ENCODE results near the gene EEFSEC.

The EEFSEC gene

DNA sequence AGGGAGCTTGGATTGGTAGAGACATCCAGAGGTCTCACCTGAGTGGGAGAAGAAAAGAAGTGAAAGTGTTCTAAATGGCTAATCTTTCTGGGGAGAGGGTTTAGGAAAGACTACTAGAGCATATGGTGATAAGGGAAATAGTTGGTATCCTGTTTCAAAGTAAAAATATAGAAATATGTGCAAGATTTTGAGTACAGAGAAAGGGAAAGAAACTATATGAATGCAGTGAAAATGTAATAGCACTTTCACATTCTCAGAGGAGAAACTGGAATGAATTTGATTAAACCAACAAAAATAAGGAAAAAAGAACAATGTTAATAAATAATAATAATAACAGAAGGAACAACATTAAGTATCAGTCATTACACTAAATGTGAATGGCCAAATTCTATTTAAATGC lies 194.0 kb downstream of the EEFSEC start:
- no peak for FAIRE-seq
- DNase-seq (ENCODE audit: insufficient read length): no peak
- TF ChIP-seq POLR2A (IDR thresholded peaks at IDR 0.05; ENCODE audit: low read depth, low read length): no peak
- no peak for TF ChIP-seq TAF1 (IDR thresholded peaks at IDR 0.05; ENCODE audit: borderline replicate concordance, low read depth, low read length)
- no peak for TF ChIP-seq POLR2AphosphoS5 (IDR thresholded peaks at IDR 0.05; ENCODE audit: low read depth, low read length)

GRCh38 chr3:128348075-128348474 lies 194.8 kb downstream of the EEFSEC start:
- TF ChIP-seq POLR2A (IDR thresholded peaks at IDR 0.05; ENCODE audit: low read depth, low read length) (no peak), POLR2AphosphoS5 (IDR thresholded peaks at IDR 0.05; ENCODE audit: low read depth, low read length) (no peak), TAF1 (IDR thresholded peaks at IDR 0.05; ENCODE audit: borderline replicate concordance, low read depth, low read length) (no peak)
- FAIRE-seq (no peak), DNase-seq (ENCODE audit: insufficient read length) (no peak)

DNA sequence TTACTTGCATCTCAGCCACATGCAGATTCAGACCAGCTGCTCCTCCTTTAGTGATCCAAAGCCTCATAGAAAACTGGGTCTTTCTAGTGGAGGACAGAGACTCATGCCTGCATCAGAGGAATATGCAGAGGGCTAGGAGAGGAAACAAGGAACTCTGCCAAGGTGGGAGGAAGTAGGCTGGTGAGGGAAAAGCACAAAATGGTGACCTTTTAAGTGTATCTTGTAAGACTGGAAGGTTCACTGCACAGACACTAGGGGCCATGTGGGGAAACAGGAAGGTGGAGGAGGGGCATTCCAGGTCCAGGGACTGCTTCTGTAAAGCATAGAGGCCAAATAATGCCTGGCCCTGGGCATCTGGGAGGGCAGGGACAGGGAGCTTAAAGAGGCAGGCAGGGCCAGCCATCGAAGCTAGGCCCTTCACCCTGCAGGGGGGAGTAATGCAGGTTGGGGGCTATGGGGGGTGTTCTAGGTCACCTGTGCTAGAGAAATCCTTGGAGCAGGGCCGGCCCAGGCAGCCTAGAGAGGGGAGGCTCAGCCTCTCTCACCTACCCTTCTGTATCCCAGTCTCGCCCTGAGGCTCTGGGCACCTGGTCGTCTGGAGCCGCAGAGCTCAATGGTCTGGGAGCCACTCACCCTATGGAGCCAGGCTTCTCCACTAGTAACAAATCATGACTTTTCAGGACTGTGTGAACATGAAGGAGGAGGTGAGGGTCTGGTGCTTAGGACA lies 195.7 kb downstream of the EEFSEC start:
- no peak for TF ChIP-seq POLR2AphosphoS5 (IDR thresholded peaks at IDR 0.05; ENCODE audit: low read depth, low read length)
- no peak for TF ChIP-seq TAF1 (IDR thresholded peaks at IDR 0.05; ENCODE audit: borderline replicate concordance, low read depth, low read length)
- no peak for TF ChIP-seq POLR2A (IDR thresholded peaks at IDR 0.05; ENCODE audit: low read depth, low read length)
- DNase-seq (ENCODE audit: insufficient read length): no peak
- FAIRE-seq: no peak

- no peak for DNase-seq (ENCODE audit: insufficient read length)
- no peak for FAIRE-seq
- TF ChIP-seq POLR2A (IDR thresholded peaks at IDR 0.05; ENCODE audit: low read depth, low read length) (no peak), POLR2AphosphoS5 (IDR thresholded peaks at IDR 0.05; ENCODE audit: low read depth, low read length) (no peak), TAF1 (IDR thresholded peaks at IDR 0.05; ENCODE audit: borderline replicate concordance, low read depth, low read length) (no peak)
These were observed 196.8 kb downstream of the EEFSEC start for GRCh38 chr3:128349963-128350599.

DNA sequence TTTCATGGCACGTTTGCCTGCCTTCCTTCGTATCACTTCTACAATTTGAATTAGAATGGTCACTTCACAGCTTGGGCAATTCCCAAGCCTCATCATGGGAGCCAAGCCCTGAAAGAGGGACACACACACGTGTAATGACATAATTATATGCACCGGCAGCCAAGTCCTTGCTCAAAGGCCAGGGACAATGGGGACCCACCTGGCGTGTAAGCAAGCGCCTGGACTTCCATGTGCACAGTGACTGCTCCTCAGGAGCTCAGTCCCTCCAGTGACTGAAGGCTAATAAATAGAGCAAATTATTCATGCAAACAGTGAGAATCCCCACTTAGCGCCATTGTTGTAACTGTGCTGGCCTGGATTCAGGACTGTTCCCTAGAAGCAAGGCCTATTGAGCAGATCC lies 198.3 kb downstream of the EEFSEC start:
- DNase-seq (ENCODE audit: insufficient read length) (no peak), FAIRE-seq (no peak)
- no peak for TF ChIP-seq TAF1 (IDR thresholded peaks at IDR 0.05; ENCODE audit: borderline replicate concordance, low read depth, low read length)
- TF ChIP-seq POLR2AphosphoS5 (IDR thresholded peaks at IDR 0.05; ENCODE audit: low read depth, low read length): no peak
- no peak for TF ChIP-seq POLR2A (IDR thresholded peaks at IDR 0.05; ENCODE audit: low read depth, low read length)

DNA sequence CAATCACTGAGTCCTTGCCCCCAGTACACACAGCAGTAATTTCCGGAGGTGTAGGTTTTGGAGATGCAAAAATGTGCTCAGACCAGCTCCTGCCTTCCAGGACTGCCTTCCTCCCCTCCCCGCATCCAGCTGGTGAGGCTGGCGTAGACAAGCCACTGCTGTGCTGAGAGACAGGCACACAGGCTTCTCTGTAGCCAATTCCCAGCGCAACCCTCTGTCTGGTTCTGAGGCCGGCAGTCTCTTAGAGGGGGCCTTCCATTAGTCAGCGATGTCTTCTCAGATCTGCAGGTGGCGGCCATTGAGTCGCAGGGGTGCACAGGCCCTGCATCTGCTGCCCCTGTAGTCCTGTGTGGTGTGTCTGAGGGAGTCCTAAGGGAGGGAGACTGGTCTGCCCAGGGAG lies 199.0 kb downstream of the EEFSEC start:
- no peak for TF ChIP-seq POLR2A (IDR thresholded peaks at IDR 0.05; ENCODE audit: low read depth, low read length)
- no peak for TF ChIP-seq POLR2AphosphoS5 (IDR thresholded peaks at IDR 0.05; ENCODE audit: low read depth, low read length)
- TF ChIP-seq TAF1 (IDR thresholded peaks at IDR 0.05; ENCODE audit: borderline replicate concordance, low read depth, low read length): no peak
- no peak for DNase-seq (ENCODE audit: insufficient read length)
- FAIRE-seq: no peak

GRCh38 chr3:128353361-128353965 lies 200.2 kb downstream of the EEFSEC start:
- DNase-seq (ENCODE audit: insufficient read length) (no peak), FAIRE-seq (no peak)
- TF ChIP-seq TAF1 (IDR thresholded peaks at IDR 0.05; ENCODE audit: borderline replicate concordance, low read depth, low read length): no peak
- no peak for TF ChIP-seq POLR2A (IDR thresholded peaks at IDR 0.05; ENCODE audit: low read depth, low read length)
- no peak for TF ChIP-seq POLR2AphosphoS5 (IDR thresholded peaks at IDR 0.05; ENCODE audit: low read depth, low read length)

- no peak for DNase-seq (ENCODE audit: insufficient read length)
- FAIRE-seq: no peak
- TF ChIP-seq TAF1 (IDR thresholded peaks at IDR 0.05; ENCODE audit: borderline replicate concordance, low read depth, low read length): no peak
These were observed 200.9 kb downstream of the EEFSEC start for GRCh38 chr3:128353991-128354687.

- FAIRE-seq (no peak), DNase-seq (ENCODE audit: insufficient read length) (no peak)
- no peak for TF ChIP-seq POLR2AphosphoS5 (IDR thresholded peaks at IDR 0.05; ENCODE audit: low read depth, low read length)
- TF ChIP-seq POLR2A (IDR thresholded peaks at IDR 0.05; ENCODE audit: low read depth, low read length): no peak
These were observed 201.7 kb downstream of the EEFSEC start for GRCh38 chr3:128354788-128355542.

- FAIRE-seq: no peak
- TF ChIP-seq POLR2A (IDR thresholded peaks at IDR 0.05; ENCODE audit: low read depth, low read length) (no peak), TAF1 (IDR thresholded peaks at IDR 0.05; ENCODE audit: borderline replicate concordance, low read depth, low read length) (no peak), POLR2AphosphoS5 (IDR thresholded peaks at IDR 0.05; ENCODE audit: low read depth, low read length) (no peak)
These were observed 202.2 kb downstream of the EEFSEC start for GRCh38 chr3:128355543-128355919.

GRCh38 chr3:128356822-128357221 lies 203.5 kb downstream of the EEFSEC start:
- no peak for FAIRE-seq
- no peak for DNase-seq (ENCODE audit: insufficient read length)
- no peak for TF ChIP-seq TAF1 (IDR thresholded peaks at IDR 0.05; ENCODE audit: borderline replicate concordance, low read depth, low read length)
- no peak for TF ChIP-seq POLR2AphosphoS5 (IDR thresholded peaks at IDR 0.05; ENCODE audit: low read depth, low read length)
- TF ChIP-seq POLR2A (IDR thresholded peaks at IDR 0.05; ENCODE audit: low read depth, low read length): no peak

More at GRCh38 chr3:128355543-128355919, 202.2 kb downstream of the EEFSEC start:
- no peak for DNase-seq (ENCODE audit: insufficient read length)

All from GM12892 (cell line).